Measurements from ENCODE around the gene DDX27. TPM values are rescaled to one million over a fixed set of nuclear protein-coding genes. Genes with fewer than 3 reads are reported as not detected.

DDX27 gene
- total and polyA plus RNA-seq, 2 of the 13 experiments (the other 11 are each of a cell fraction or from before 2014, with no cell fraction given) = 42.6 to 72.8 TPM

DNA sequence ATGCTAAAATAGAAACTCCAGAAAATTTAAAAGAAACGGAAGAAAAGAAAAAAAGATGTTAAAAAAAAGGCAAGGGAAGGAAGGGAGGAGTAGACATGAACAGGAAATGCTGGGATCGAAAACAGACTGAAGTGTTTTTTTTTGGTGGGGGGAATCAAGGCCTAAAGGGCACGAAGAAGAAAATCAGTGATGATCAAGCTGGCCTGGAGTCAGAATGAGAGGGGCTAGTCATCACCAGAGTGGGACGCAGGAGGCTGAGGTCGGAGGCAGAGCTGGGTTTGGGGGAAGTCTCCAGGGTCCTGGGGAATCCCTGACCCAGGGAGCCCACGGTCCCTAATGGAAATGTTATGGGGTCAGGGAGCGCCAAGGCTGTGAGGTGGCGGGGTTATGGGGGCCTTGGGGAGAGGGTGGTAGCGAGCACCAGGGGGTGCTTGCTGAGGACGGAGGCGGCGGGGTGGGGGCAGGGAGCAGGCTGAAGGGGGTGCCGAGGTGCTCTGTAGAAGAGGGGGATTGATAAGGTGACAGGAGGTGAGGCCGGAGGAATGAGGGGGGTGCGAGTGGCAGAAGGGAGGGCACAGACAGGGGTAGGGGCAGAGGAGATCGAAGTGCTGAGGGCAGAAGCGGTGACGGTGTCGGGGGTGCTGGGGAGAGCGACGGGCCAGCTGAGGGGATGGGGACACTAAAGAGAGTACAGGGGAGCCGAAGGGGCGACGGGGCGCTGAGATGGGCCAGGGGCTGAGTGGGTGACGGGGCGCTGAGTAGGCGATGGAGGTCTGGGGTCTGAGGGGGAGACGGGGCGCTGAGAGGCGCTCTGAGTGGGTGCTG is 58.0 kb downstream of the DDX27 start (continued):
- TF ChIP-seq ZBTB37 (CRISPR knock-in tag; IDR thresholded peaks at IDR 0.05) = 0 out of 2 replicates have a peak, but pooled peaks have one; percentile 52
- TF ChIP-seq REST (IDR thresholded peaks at IDR 0.05; ENCODE audit: borderline replicate concordance in 1 of 2, low read depth in 1 of 2, low read length in 2 of 2) = 0 out of 4 replicates have a peak, but pooled peaks of 1 of the 2 experiments have one; percentile 25
- TF ChIP-seq XBP1 (CRISPR knock-in tag; IDR thresholded peaks at IDR 0.05) = no peak
- 0 out of 2 replicates have a peak, but pooled peaks have one; percentile 1 for TF ChIP-seq HOXA5 (CRISPR knock-in tag; IDR thresholded peaks at IDR 0.05)
- peak; percentile 36; the same call in 1 of the 2 replicates for TF ChIP-seq PCBP1 (IDR thresholded peaks at IDR 0.05; ENCODE audit: borderline replicate concordance, low read depth, low read length)
- no peak for TF ChIP-seq TOPORS (CRISPR knock-in tag; IDR thresholded peaks at IDR 0.05)
- TF ChIP-seq, protein P1, sequence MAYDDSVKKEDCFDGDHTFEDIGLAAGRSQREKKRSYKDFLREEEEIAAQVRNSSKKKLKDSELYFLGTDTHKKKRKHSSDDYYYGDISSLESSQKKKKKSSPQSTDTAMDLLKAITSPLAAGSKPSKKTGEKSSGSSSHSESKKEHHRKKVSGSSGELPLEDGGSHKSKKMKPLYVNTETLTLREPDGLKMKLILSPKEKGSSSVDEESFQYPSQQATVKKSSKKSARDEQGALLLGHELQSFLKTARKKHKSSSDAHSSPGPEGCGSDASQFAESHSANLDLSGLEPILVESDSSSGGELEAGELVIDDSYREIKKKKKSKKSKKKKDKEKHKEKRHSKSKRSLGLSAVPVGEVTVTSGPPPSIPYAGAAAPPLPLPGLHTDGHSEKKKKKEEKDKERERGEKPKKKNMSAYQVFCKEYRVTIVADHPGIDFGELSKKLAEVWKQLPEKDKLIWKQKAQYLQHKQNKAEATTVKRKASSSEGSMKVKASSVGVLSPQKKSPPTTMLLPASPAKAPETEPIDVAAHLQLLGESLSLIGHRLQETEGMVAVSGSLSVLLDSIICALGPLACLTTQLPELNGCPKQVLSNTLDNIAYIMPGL (CRISPR knock-in tag; IDR thresholded peaks at IDR 0.05; ENCODE audit: borderline replicate concordance in 1 of 2, low read depth in 1 of 2) = peak in 1 of 2 experiments; percentile 21; a peak in 1 of 4 replicates
- peak; percentile 63; the same call in 1 of the 2 replicates for TF ChIP-seq NRL (CRISPR knock-in tag; IDR thresholded peaks at IDR 0.05; ENCODE audit: borderline replicate concordance)
- TF ChIP-seq GATAD1 (CRISPR knock-in tag; IDR thresholded peaks at IDR 0.05) = no peak
- TF ChIP-seq TAF15 (IDR thresholded peaks at IDR 0.05; ENCODE audit: low read depth, low read length, poor library complexity, severe bottlenecking) = peak; percentile 49
- 0 out of 2 replicates have a peak, but pooled peaks have one; percentile 7 for TF ChIP-seq TFDP1 (CRISPR knock-in tag; IDR thresholded peaks at IDR 0.05; ENCODE audit: borderline replicate concordance)
- no peak for TF ChIP-seq ZNF75D (CRISPR knock-in tag; IDR thresholded peaks at IDR 0.05; ENCODE audit: borderline replicate concordance)
- no peak for TF ChIP-seq ZNF468 (CRISPR knock-in tag; IDR thresholded peaks at IDR 0.05)
- TF ChIP-seq, protein P2, sequence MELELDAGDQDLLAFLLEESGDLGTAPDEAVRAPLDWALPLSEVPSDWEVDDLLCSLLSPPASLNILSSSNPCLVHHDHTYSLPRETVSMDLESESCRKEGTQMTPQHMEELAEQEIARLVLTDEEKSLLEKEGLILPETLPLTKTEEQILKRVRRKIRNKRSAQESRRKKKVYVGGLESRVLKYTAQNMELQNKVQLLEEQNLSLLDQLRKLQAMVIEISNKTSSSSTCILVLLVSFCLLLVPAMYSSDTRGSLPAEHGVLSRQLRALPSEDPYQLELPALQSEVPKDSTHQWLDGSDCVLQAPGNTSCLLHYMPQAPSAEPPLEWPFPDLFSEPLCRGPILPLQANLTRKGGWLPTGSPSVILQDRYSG (CRISPR knock-in tag; IDR thresholded peaks at IDR 0.05) = no peak
- TF ChIP-seq PITX1 (CRISPR knock-in tag; IDR thresholded peaks at IDR 0.05) = 0 out of 2 replicates have a peak, but pooled peaks have one; percentile 20
- 0 out of 2 replicates have a peak, but pooled peaks have one; percentile 17 for TF ChIP-seq TARDBP (CRISPR knock-in tag; IDR thresholded peaks at IDR 0.05)
- no peak for TF ChIP-seq ZNF562 (CRISPR knock-in tag; IDR thresholded peaks at IDR 0.05; ENCODE audit: borderline replicate concordance)
